Stimulated activated effector memory CD8-positive, alpha-beta T cell treated with anti-CD3 and anti-CD28 coated beads, Interleukin-12 subunit alpha, Interleukin-12 subunit beta, amount 100 ng/mL, for 72 hours (primary cell): Measurements from ENCODE around the gene MRC2.

Source experiments
- ATAC-seq: fragments of 150-1000 bp; cut with Tn5 transposase; 2 replicates; pipeline ENCODE4 v1.10.0; 2021
- DNase-seq, 2 donors: peaks; one replicate each; pipeline ENCODE4 v3.0.0; 2021 to 2022; ENCODE audit warnings: low spot score in 2 of 2
- H3K27ac Mint-ChIP-seq: one replicate; pipeline ENCODE4 v1.8.0; 2022; ENCODE audit warnings: mild to moderate bottlenecking, mixed read lengths
- H3K36me3 Mint-ChIP-seq: one replicate; pipeline ENCODE4 v1.8.0; 2022; ENCODE audit warnings: mild to moderate bottlenecking, mixed read lengths
- H3K4me1 Mint-ChIP-seq: one replicate; pipeline ENCODE4 v1.8.0; 2022; ENCODE audit warnings: mixed read lengths
- H3K4me3 Mint-ChIP-seq: one replicate; pipeline ENCODE4 v1.8.0; 2022; ENCODE audit warnings: mild to moderate bottlenecking, mixed read lengths
- H3K9me3 Mint-ChIP-seq: one replicate; pipeline ENCODE4 v1.8.0; 2022; ENCODE audit warnings: mixed read lengths

MRC2 gene

GRCh38 chr17:62703776-62704380, 76.4 kb downstream of the MRC2 start:
- Mint-ChIP-seq H3K27ac (no peak overlapping the region), H3K4me3 (peak overlapping the region; percentile 70), H3K36me3 (no peaks in the 10 kb centered on the region), H3K4me1 (peaks cover 27% of the 10 kb centered on the region), H3K9me3 (no peaks in the 10 kb centered on the region)
- peak; percentile 77 to 86 for DNase-seq
- peak; percentile 91 for ATAC-seq

- ATAC-seq = no peak
- H3K36me3 Mint-ChIP-seq = no peaks in the 10 kb centered on the region
- peak overlapping the region; percentile 70 for H3K4me3 Mint-ChIP-seq
- peaks cover 27% of the 10 kb centered on the region for H3K4me1 Mint-ChIP-seq
- H3K9me3 Mint-ChIP-seq = no peaks in the 10 kb centered on the region
- DNase-seq = no peak
- H3K27ac Mint-ChIP-seq = no peak overlapping the region
Observed at GRCh38 chr17:62704381-62704971, 77.0 kb downstream of the MRC2 start.

GRCh38 chr17:62705156-62705777, 77.8 kb downstream of the MRC2 start:
- no peak for ATAC-seq
- Mint-ChIP-seq H3K4me3 (peak overlapping the region; percentile 70), H3K9me3 (no peaks in the 10 kb centered on the region), H3K27ac (peak overlapping the region; percentile 52), H3K36me3 (no peaks in the 10 kb centered on the region), H3K4me1 (peaks cover 27% of the 10 kb centered on the region)
- DNase-seq = no peak

- Mint-ChIP-seq H3K36me3 (no peaks in the 10 kb centered on the region), H3K4me1 (peaks cover 27% of the 10 kb centered on the region), H3K9me3 (no peaks in the 10 kb centered on the region), H3K4me3 (peak overlapping the region; percentile 70), H3K27ac (no peak overlapping the region)
- ATAC-seq = no peak
- DNase-seq = no peak
Observed at GRCh38 chr17:62705778-62706597, 78.5 kb downstream of the MRC2 start.

GRCh38 chr17:62706598-62707424, 79.3 kb downstream of the MRC2 start:
- H3K4me3 Mint-ChIP-seq = no peak overlapping the region
- ATAC-seq (no peak), DNase-seq (no peak)
- peaks cover 29% of the 10 kb centered on the region for H3K4me1 Mint-ChIP-seq
- H3K9me3 Mint-ChIP-seq = no peaks in the 10 kb centered on the region
- H3K36me3 Mint-ChIP-seq = no peaks in the 10 kb centered on the region
- H3K27ac Mint-ChIP-seq = no peak overlapping the region

GRCh38 chr17:62707425-62707739, 79.9 kb downstream of the MRC2 start:
- peaks cover 34% of the 10 kb centered on the region for H3K4me1 Mint-ChIP-seq
- no peak for ATAC-seq
- no peak overlapping the region for H3K4me3 Mint-ChIP-seq
- no peaks in the 10 kb centered on the region for H3K36me3 Mint-ChIP-seq
- DNase-seq = no peak
- no peaks in the 10 kb centered on the region for H3K9me3 Mint-ChIP-seq
- H3K27ac Mint-ChIP-seq = no peak overlapping the region

GRCh38 chr17:62708587-62708986, 81.1 kb downstream of the MRC2 start:
- no peak for ATAC-seq
- no peak overlapping the region for H3K27ac Mint-ChIP-seq
- peaks cover 24% of the 10 kb centered on the region for H3K4me1 Mint-ChIP-seq
- H3K36me3 Mint-ChIP-seq = no peaks in the 10 kb centered on the region
- no peak for DNase-seq
- H3K4me3 Mint-ChIP-seq = no peak overlapping the region
- H3K9me3 Mint-ChIP-seq = no peaks in the 10 kb centered on the region

- DNase-seq = no peak
- Mint-ChIP-seq H3K27ac (no peak overlapping the region), H3K4me3 (no peak overlapping the region), H3K9me3 (no peaks in the 10 kb centered on the region), H3K4me1 (peaks cover 8% of the 10 kb centered on the region), H3K36me3 (no peaks in the 10 kb centered on the region)
- ATAC-seq = peak; percentile 58
Observed at GRCh38 chr17:62712171-62712581, 84.7 kb downstream of the MRC2 start.

- H3K9me3 Mint-ChIP-seq = no peaks in the 10 kb centered on the region
- no peak overlapping the region for H3K4me3 Mint-ChIP-seq
- H3K4me1 Mint-ChIP-seq = peaks cover 17% of the 10 kb centered on the region
- ATAC-seq (no peak), DNase-seq (no peak)
- no peaks in the 10 kb centered on the region for H3K36me3 Mint-ChIP-seq
- no peak overlapping the region for H3K27ac Mint-ChIP-seq
Observed at GRCh38 chr17:62713086-62713881, 85.8 kb downstream of the MRC2 start.

- no peak overlapping the region for H3K4me3 Mint-ChIP-seq
- H3K9me3 Mint-ChIP-seq = no peaks in the 10 kb centered on the region
- DNase-seq = no peak
- peaks cover 25% of the 10 kb centered on the region for H3K4me1 Mint-ChIP-seq
- ATAC-seq = no peak
- no peaks in the 10 kb centered on the region for H3K36me3 Mint-ChIP-seq
- H3K27ac Mint-ChIP-seq = no peak overlapping the region
Observed at GRCh38 chr17:62714016-62714777, 86.7 kb downstream of the MRC2 start.

GRCh38 chr17:62715882-62716390, 88.5 kb downstream of the MRC2 start:
- H3K36me3 Mint-ChIP-seq = no peaks in the 10 kb centered on the region

GRCh38 chr17:62716834-62717588, 89.5 kb downstream of the MRC2 start:
- ATAC-seq (no peak), DNase-seq (no peak)
- Mint-ChIP-seq H3K9me3 (no peaks in the 10 kb centered on the region), H3K4me1 (peaks cover 32% of the 10 kb centered on the region), H3K36me3 (no peaks in the 10 kb centered on the region), H3K27ac (no peak overlapping the region), H3K4me3 (no peak overlapping the region)

More at GRCh38 chr17:62715882-62716390, 88.5 kb downstream of the MRC2 start:
- Mint-ChIP-seq H3K27ac (no peak overlapping the region), H3K4me3 (no peak overlapping the region), H3K4me1 (peaks cover 36% of the 10 kb centered on the region), H3K9me3 (no peaks in the 10 kb centered on the region)
- DNase-seq (no peak), ATAC-seq (no peak)

GRCh38 chr17:62717589-62717855, 90.1 kb downstream of the MRC2 start:
- H3K4me3 Mint-ChIP-seq = no peak overlapping the region
- H3K4me1 Mint-ChIP-seq = peaks cover 29% of the 10 kb centered on the region
- no peaks in the 10 kb centered on the region for H3K9me3 Mint-ChIP-seq
- no peak overlapping the region for H3K27ac Mint-ChIP-seq
- ATAC-seq (no peak), DNase-seq (no peak)
- no peaks in the 10 kb centered on the region for H3K36me3 Mint-ChIP-seq
